SU-DHL-6 (cell line): ENCODE results near the gene FAM184A.

Experiments
- H2AFZ ChIP-seq: fragments of 200-600 bp; sonication (generic); 2 replicates; pipeline ENCODE4 v1.6.1; 2014; ENCODE audit warnings: low read depth, mild to moderate bottlenecking, moderate library complexity, mixed read lengths, antibody characterized with exemption, low read length; ENCODE audit not compliant: severe bottlenecking
- H3F3A ChIP-seq: fragments of 200-600 bp; shearing (Covaris generic); 2 replicates; pipeline ENCODE4 v1.6.0; 2016; ENCODE audit warnings: antibody characterized with exemption, mild to moderate bottlenecking; ENCODE audit not compliant: insufficient read depth
- H3K27ac ChIP-seq: fragments of 200-600 bp; sonication (generic); 2 replicates; pipeline ENCODE4 v1.5.1; 2016; ENCODE audit warnings: low read depth, mild to moderate bottlenecking, low read length, moderate library complexity, mixed read lengths
- H3K27me3 ChIP-seq: fragments of 200-600 bp; sonication (generic), shearing (Covaris generic); 2 replicates; pipeline ENCODE4 v1.6.0; 2014; ENCODE audit warnings: mild to moderate bottlenecking, low read length
- H3K36me3 ChIP-seq: fragments of 200-600 bp; sonication (generic); 2 replicates; pipeline ENCODE4 v1.6.1; 2014; ENCODE audit warnings: mild to moderate bottlenecking, low read length, mixed read lengths
- H3K4me2 ChIP-seq: fragments of 300-600, 200-600 bp; shearing (Covaris generic), sonication (generic); 2 replicates; pipeline ENCODE4 v1.6.0; 2014; ENCODE audit warnings: low read length, low read depth, mild to moderate bottlenecking; ENCODE audit not compliant: poor library complexity, severe bottlenecking
- H3K4me3 ChIP-seq: fragments of 200-600 bp; sonication (generic); 2 replicates; pipeline ENCODE4 v1.5.1; 2014; ENCODE audit warnings: antibody characterized with exemption, low read length, mild to moderate bottlenecking, mixed read lengths; ENCODE audit not compliant: insufficient read depth, poor library complexity, severe bottlenecking
- H3K79me2 ChIP-seq: fragments of 200-600 bp; sonication (generic); 2 replicates; pipeline ENCODE4 v1.6.1; 2014; ENCODE audit warnings: mild to moderate bottlenecking, low read length, moderate library complexity; ENCODE audit not compliant: insufficient read depth
- H3K9ac ChIP-seq: fragments of 200-600 bp; sonication (generic); 2 replicates; pipeline ENCODE4 v1.7.0; 2014; ENCODE audit warnings: mild to moderate bottlenecking, low read length
- H3K9me2 ChIP-seq: fragments of 200-600 bp; sonication (generic); replicated peaks from 2 replicates; pipeline ENCODE4 v1.6.1; 2014; ENCODE audit warnings: low read length; ENCODE audit not compliant: insufficient read depth
- H3K9me3 ChIP-seq: fragments of 200-600 bp; sonication (generic); 2 replicates; pipeline ENCODE4 v1.6.1; 2014; ENCODE audit warnings: low read length, mixed read lengths; ENCODE audit not compliant: insufficient read depth
- H4K20me1 ChIP-seq: fragments of 200-600 bp; sonication (generic); 2 replicates; pipeline ENCODE4 v1.6.1; 2014; ENCODE audit warnings: low read depth, mild to moderate bottlenecking, antibody characterized with exemption, low read length, moderate library complexity, mixed read lengths
- CTCF ChIP-seq: fragments of 200-600 bp; sonication (generic); IDR thresholded peaks from one replicate; pipeline ENCODE4 v1.5.1; 2017; ENCODE audit warnings: antibody characterized with exemption, mild to moderate bottlenecking, low read length, moderate library complexity; ENCODE audit not compliant: insufficient read depth, poor library complexity, severe bottlenecking
- EZH2phosphoT487 ChIP-seq: fragments of 200-600 bp; sonication (generic), shearing (Covaris generic); conservative IDR thresholded peaks from 2 replicates; pipeline ENCODE4 v1.6.1; 2018; ENCODE audit warnings: mild to moderate bottlenecking, antibody characterized with exemption, low read length, moderate library complexity, mixed read lengths

The FAM184A gene

GRCh38 chr6:118912646-118913045 is 165.8 kb downstream of the FAM184A start:
- Histone ChIP-seq H3K9ac (no peak overlapping the region), H3F3A (0 out of 2 replicates have a peak, but pooled peaks cover 14% of the 10 kb centered on the region), H3K4me2 (no peak overlapping the region), H3K27me3 (no peaks in the 10 kb centered on the region), H3K9me2 (no peaks in the 10 kb centered on the region), H4K20me1 (no peaks in the 10 kb centered on the region), H3K36me3 (peaks cover 71% of the 10 kb centered on the region), H2AFZ (no peak overlapping the region), H3K9me3 (no peaks in the 10 kb centered on the region), H3K79me2 (no peaks in the 10 kb centered on the region), H3K4me3 (no peak overlapping the region), H3K27ac (no peak overlapping the region)
- TF ChIP-seq EZH2phosphoT487 (no peak), CTCF (no peak)
